ENCODE data around the gene THRSP.

DNA sequence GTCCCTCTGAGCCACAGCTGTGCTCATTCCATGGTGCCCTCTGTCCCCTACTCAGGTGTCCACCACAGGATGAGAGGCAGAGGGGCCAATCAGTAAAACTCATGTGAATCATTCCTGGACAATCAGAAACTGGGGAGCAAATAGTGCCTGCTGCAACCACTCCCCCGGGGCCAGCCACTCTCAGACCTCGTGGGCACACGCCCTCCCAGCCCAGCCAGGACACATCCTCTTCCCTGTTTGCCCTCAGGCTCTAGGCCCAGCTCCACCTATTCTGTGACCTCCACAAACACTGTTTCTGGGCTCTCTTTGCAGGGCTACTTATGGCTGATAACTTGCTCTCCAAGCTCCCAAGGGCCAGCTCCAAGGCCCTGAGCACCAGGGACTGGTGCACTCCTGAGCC is 26.6 kb upstream of the THRSP start:
- TF ChIP-seq, protein P1, sequence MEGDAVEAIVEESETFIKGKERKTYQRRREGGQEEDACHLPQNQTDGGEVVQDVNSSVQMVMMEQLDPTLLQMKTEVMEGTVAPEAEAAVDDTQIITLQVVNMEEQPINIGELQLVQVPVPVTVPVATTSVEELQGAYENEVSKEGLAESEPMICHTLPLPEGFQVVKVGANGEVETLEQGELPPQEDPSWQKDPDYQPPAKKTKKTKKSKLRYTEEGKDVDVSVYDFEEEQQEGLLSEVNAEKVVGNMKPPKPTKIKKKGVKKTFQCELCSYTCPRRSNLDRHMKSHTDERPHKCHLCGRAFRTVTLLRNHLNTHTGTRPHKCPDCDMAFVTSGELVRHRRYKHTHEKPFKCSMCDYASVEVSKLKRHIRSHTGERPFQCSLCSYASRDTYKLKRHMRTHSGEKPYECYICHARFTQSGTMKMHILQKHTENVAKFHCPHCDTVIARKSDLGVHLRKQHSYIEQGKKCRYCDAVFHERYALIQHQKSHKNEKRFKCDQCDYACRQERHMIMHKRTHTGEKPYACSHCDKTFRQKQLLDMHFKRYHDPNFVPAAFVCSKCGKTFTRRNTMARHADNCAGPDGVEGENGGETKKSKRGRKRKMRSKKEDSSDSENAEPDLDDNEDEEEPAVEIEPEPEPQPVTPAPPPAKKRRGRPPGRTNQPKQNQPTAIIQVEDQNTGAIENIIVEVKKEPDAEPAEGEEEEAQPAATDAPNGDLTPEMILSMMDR (IDR thresholded peaks at IDR 0.05): no peak
- no peak for TF ChIP-seq EZH2 (IDR thresholded peaks at IDR 0.05; ENCODE audit: borderline replicate concordance, insufficient read depth, low read depth, low read length, poor library complexity, severe bottlenecking)
